GM12878 (cell line): ENCODE results near the gene PRKN. TPM values are rescaled to one million over a fixed set of nuclear protein-coding genes. Genes with fewer than 3 reads are reported as not detected.

Experiments used
- ATAC-seq: fragments of 200-7000 bp; cut with Tn5 transposase; 3 replicates; pipeline ENCODE4 v1.9.1; 2020; ENCODE audit warnings: mild to moderate bottlenecking, moderate library complexity
- BruUV-seq: library from RNA; stranded (reverse); fragments of 400-500 nt; replicated peaks from 2 replicates; lab custom pipeline; 2021; lab: Mats Ljungman, UMichigan
- CTCF ChIA-PET: fragments of 300-600 bp; sonication (Branson Sonifier 250); formaldehyde crosslinking; extraction: SDS; loops from one replicate; lab custom pipeline; 2021; ENCODE audit warnings: inconsistent platforms; lab: Yijun Ruan, JAX
- POLR2A ChIA-PET: fragments of 350-600 bp; formaldehyde crosslinking; extraction: SDS; loops from one replicate; lab custom pipeline; 2021; ENCODE audit warnings: inconsistent platforms; lab: Charles Lee
- RAD21 ChIA-PET: fragments of 300-600 bp; sonication (Branson Sonifier 250); formaldehyde crosslinking; loops from one replicate; lab custom pipeline; 2023; ENCODE audit warnings: antibody characterized with exemption; ENCODE audit not compliant: unreplicated experiment; lab: Charles Lee
- SMC1A ChIA-PET: fragments of 300-600 bp; sonication (Branson Sonifier 250); formaldehyde crosslinking; loops from one replicate; lab custom pipeline; 2023; ENCODE audit not compliant: unreplicated experiment, uncharacterized antibody; lab: Charles Lee
- DNase-seq: peaks from one replicate; pipeline ENCODE4 v3.0.0-alpha.2; 2011; ENCODE audit warnings: low read depth, low spot score
- FAIRE-seq: peaks from 3 replicates; lab custom pipeline; 2011; peaks lifted over from hg19 to GRCh38; lab: Jason Lieb, UNC
- H2AFZ ChIP-seq: 2 replicates; pipeline ENCODE4 v1.6.0; 2011; ENCODE audit warnings: low read depth, low read length, control low read depth; ENCODE audit not compliant: control insufficient read depth
- H3K27ac ChIP-seq: 2 replicates; pipeline ENCODE4 v1.5.1; 2011; ENCODE audit warnings: control low read depth; ENCODE audit not compliant: control insufficient read depth, insufficient read depth
- H3K27me3 ChIP-seq, 2 experiments: replicated peaks in 1 of 2; 2 replicates each; pipeline versions ENCODE4 v1.6.0 to v1.6.1; 2011; ENCODE audit warnings: low read length in 1 of 2; ENCODE audit not compliant: control insufficient read depth in 2 of 2, insufficient read depth in 2 of 2
- H3K36me3 ChIP-seq, 2 experiments: 2 replicates each; pipeline ENCODE4 v1.5.1; 2011; ENCODE audit warnings: low read length in 1 of 2; ENCODE audit not compliant: control insufficient read depth in 2 of 2, insufficient read depth in 2 of 2
- H3K4me1 ChIP-seq: 2 replicates; pipeline ENCODE4 v1.6.1; 2011; ENCODE audit warnings: mild to moderate bottlenecking, low read length, moderate library complexity, mixed read lengths; ENCODE audit not compliant: control insufficient read depth, insufficient read depth
- H3K4me2 ChIP-seq: 2 replicates; pipeline ENCODE4 v1.6.0; 2011; ENCODE audit warnings: control low read depth; ENCODE audit not compliant: control insufficient read depth, insufficient read depth
- H3K4me3 ChIP-seq: fragments of 200-600 bp; sonication (generic); 2 replicates; pipeline ENCODE4 v1.5.1; 2016
- H3K79me2 ChIP-seq: 2 replicates; pipeline ENCODE4 v1.6.0; 2011; ENCODE audit warnings: low read length; ENCODE audit not compliant: control insufficient read depth, insufficient read depth
- H3K9ac ChIP-seq: 2 replicates; pipeline ENCODE4 v1.8.0; 2011; ENCODE audit warnings: low read length, control low read depth, mixed read lengths; ENCODE audit not compliant: control insufficient read depth, insufficient read depth
- H3K9me3 ChIP-seq: replicated peaks from 3 replicates; pipeline ENCODE4 v1.5.1; 2011; ENCODE audit warnings: mild to moderate bottlenecking, low read length; ENCODE audit not compliant: control insufficient read depth, insufficient read depth
- H4K20me1 ChIP-seq: 2 replicates; pipeline ENCODE4 v1.6.0; 2011; ENCODE audit not compliant: control insufficient read depth, insufficient read depth
- JUNB ChIP-seq: IDR thresholded peaks from 2 replicates; pipeline ENCODE4 v1.6.1; 2016; ENCODE audit warnings: antibody characterized with exemption, mild to moderate bottlenecking
- NBN ChIP-seq: fragments of 450-650 bp; IDR thresholded peaks from 2 replicates; pipeline ENCODE4 v1.6.1; 2016
- NR2C2 ChIP-seq: IDR thresholded peaks from 2 replicates; pipeline ENCODE4 v1.6.1; 2011; ENCODE audit warnings: borderline replicate concordance, low read depth; ENCODE audit not compliant: control insufficient read depth, insufficient read length
- RAD51 ChIP-seq: fragments of 450-650 bp; IDR thresholded peaks from 2 replicates; pipeline ENCODE4 v1.6.1; 2016; ENCODE audit warnings: moderate library complexity, mild to moderate bottlenecking, inconsistent platforms
- WGBS: methylation state at CpG from one replicate; pipeline ENCODE4 v1.1.6; 2016; ENCODE audit warnings: low lambda C conversion rate; ENCODE audit not compliant: insufficient replicate concordance, insufficient coverage; ENCODE audit errors: missing lambda C conversion rate; 5-methylcytosine and 5-hydroxymethylcytosine counted together
- in situ Hi-C: fragments of 300-500 bp; cut with MboI; formaldehyde crosslinking; loops from 9 replicates; pipeline ENCODE4 v1.14.3; 2018; ENCODE audit warnings: mixed read lengths
- intact Hi-C: fragments of 100-400 bp; cut with micrococcal nuclease; formaldehyde crosslinking; loops from one replicate; pipeline ENCODE4 v1.14.2; 2022; ENCODE audit not compliant: unreplicated experiment
- polyA plus RNA-seq, 11 experiments: library from polyadenylated mRNA; depleted of rRNA in 4 of 11; unstranded in 6 of 11; stranded (reverse) in 5 of 11; fragments of >200 nt; fragmentation: Nextera tagmentation in 4 of 11; fragmentation: Illumina TruSeq in 1 of 11; extraction: Ambion mirVana in 4 of 11; extraction: Trizol in 1 of 11; gene quantifications; 1 replicate in 1 of 11; 2 replicates in 10 of 11; pipeline versions ENCODE4 v1.2.1 to v1.2.3, GENCODE V29; 2011 to 2016; ENCODE audit warnings: inconsistent platforms in 2 of 11, missing spikeins in 2 of 11, low read depth in 1 of 11
- total RNA-seq, 4 experiments: library from RNA; depleted of rRNA in 3 of 4; stranded (reverse); fragments of >200 nt in 3 of 4; fragmentation: Illumina TruSeq in 1 of 4; extraction: Trizol in 1 of 4; gene quantifications; 2 replicates each; pipeline versions ENCODE4 v1.2.1 to v1.2.3, GENCODE V29; 2013 to 2021
- TF ChIP-seq, protein P1 (sequence below): fragments of 150-350 bp; IDR thresholded peaks from 2 replicates; pipeline ENCODE4 v1.6.1; 2016; ENCODE audit warnings: low read depth, low read length

PRKN gene
- total and polyA plus RNA-seq, 10 of the 15 experiments (the other 5 are each of a cell fraction or from before 2014, with no cell fraction given) = 0.06 to 0.09 TPM; not detected in 8

DNA sequence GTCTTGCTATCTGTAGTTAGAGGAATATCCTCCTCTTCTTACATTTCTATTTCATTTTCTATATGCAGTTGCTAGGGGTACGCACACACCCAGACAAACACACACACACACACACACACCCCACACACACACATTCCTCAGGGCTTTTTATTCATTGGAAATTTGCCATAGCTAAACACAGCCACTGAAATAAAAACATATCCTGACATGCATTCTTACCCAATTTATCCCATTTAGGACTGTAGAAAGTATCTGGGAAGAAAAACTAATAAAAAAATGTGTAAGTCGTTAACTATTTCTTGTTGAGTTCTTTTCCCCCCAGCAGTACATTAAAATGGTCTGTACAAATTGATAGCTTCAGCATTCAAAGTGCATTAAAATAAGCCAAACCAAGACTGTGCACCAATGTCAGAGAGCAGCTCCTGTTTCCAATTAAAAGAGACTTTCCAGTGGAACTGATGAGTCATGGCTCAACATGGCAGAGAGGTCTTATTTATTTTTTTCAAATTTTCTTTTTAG is 1095.8 kb downstream of the PRKN start:
- ChIA-PET RAD21 (no interaction called here), POLR2A (no interaction called here), SMC1A (interaction anchor here (1.8 kb wide), 1 partner anchor 33 kb away, joined by 5 read pairs; no protein-coding TSS in a partner anchor), CTCF (interaction anchor here (0.7 kb wide), 1 partner anchor 10 kb away, joined by 3 read pairs; no protein-coding TSS in a partner anchor)
- DNase-seq = no peak
- no peak for ATAC-seq
- no peak for TF ChIP-seq NBN
- Histone ChIP-seq H3K9ac (no peak overlapping the region), H4K20me1 (no peaks in the 10 kb centered on the region), H3K27me3 (no peaks in the 10 kb centered on the region), H3K9me3 (no peaks in the 10 kb centered on the region), H3K79me2 (no peaks in the 10 kb centered on the region), H3K4me3 (no peak overlapping the region), H3K4me1 (no peaks in the 10 kb centered on the region), H2AFZ (no peak overlapping the region), H3K27ac (no peak overlapping the region), H3K36me3 (no peaks in the 10 kb centered on the region), H3K4me2 (no peak overlapping the region)
- intact Hi-C loops = no loop called here
- FAIRE-seq = no peak
- in situ Hi-C loops = no loop called here
- 45% methylated on average over 2 of the region's 2 CpGs for WGBS
- BruUV-seq = no TSS peak

DNA sequence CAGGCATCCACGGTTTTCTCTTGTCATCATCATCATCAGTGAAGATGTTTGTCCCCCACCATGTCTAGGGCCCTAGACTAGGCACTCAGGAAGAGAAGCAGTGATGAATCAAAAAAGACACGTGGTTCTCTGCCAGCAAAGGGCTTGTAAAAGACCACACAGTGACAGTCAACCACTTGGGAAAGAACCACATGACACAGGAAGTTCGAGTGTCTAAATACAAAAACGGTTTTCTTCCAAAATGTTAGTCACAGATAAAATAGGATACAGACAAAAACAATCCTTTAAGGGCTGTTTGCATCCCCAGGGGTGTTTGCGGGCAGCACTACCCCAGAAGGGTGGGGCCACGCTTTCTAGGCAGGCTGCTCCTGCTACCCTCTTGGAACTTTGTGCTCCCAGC is 1096.9 kb downstream of the PRKN start:
- no peaks in the 10 kb centered on the region for H3K79me2 ChIP-seq
- no peaks in the 10 kb centered on the region for H3K27me3 ChIP-seq
- in situ Hi-C loops = no loop called here
- H4K20me1 ChIP-seq = no peaks in the 10 kb centered on the region
- no peak for ATAC-seq
- RAD21 ChIA-PET = no interaction called here
- no peak overlapping the region for H3K4me2 ChIP-seq
- no peaks in the 10 kb centered on the region for H3K9me3 ChIP-seq
- BruUV-seq = no TSS peak
- H3K4me3 ChIP-seq = no peak overlapping the region
- TF ChIP-seq JUNB = no peak
- no peak for TF ChIP-seq NBN
- TF ChIP-seq RAD51 = no peak
- TF ChIP-seq NR2C2 = no peak
- TF ChIP-seq, protein P1, sequence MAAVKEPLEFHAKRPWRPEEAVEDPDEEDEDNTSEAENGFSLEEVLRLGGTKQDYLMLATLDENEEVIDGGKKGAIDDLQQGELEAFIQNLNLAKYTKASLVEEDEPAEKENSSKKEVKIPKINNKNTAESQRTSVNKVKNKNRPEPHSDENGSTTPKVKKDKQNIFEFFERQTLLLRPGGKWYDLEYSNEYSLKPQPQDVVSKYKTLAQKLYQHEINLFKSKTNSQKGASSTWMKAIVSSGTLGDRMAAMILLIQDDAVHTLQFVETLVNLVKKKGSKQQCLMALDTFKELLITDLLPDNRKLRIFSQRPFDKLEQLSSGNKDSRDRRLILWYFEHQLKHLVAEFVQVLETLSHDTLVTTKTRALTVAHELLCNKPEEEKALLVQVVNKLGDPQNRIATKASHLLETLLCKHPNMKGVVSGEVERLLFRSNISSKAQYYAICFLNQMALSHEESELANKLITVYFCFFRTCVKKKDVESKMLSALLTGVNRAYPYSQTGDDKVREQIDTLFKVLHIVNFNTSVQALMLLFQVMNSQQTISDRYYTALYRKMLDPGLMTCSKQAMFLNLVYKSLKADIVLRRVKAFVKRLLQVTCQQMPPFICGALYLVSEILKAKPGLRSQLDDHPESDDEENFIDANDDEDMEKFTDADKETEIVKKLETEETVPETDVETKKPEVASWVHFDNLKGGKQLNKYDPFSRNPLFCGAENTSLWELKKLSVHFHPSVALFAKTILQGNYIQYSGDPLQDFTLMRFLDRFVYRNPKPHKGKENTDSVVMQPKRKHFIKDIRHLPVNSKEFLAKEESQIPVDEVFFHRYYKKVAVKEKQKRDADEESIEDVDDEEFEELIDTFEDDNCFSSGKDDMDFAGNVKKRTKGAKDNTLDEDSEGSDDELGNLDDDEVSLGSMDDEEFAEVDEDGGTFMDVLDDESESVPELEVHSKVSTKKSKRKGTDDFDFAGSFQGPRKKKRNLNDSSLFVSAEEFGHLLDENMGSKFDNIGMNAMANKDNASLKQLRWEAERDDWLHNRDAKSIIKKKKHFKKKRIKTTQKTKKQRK = no peak
- TF ChIP-seq, all 136 proteins: peak for 0
- ChIA-PET CTCF (no interaction called here), SMC1A (interaction anchor here (1.8 kb wide), 1 partner anchor 31 kb away, joined by 5 read pairs; no protein-coding TSS in a partner anchor), POLR2A (no interaction called here)
- no peak overlapping the region for H2AFZ ChIP-seq
- no peak for FAIRE-seq
- H3K27ac ChIP-seq = no peak overlapping the region
- H3K9ac ChIP-seq = no peak overlapping the region
- intact Hi-C loops = no loop called here
- WGBS = 19% methylated on average over 6 of the region's 6 CpGs
- H3K4me1 ChIP-seq = no peaks in the 10 kb centered on the region
- no peaks in the 10 kb centered on the region for H3K36me3 ChIP-seq
- DNase-seq = no peak
